IMR-90 (cell line): ENCODE data around the gene TMEM238. TPM values are rescaled to one million over a fixed set of nuclear protein-coding genes. Genes with fewer than 3 reads are reported as not detected.

Source experiments
- ATAC-seq: fragments of 200-7000 bp; cut with Tn5 transposase; 2 replicates; pipeline ENCODE4 v1.9.1; 2020; ENCODE audit warnings: low read depth, mild to moderate bottlenecking, moderate library complexity
- BruUV-seq: library from RNA; stranded (reverse); fragments of 400-500 nt; replicated peaks from 2 replicates; lab custom pipeline; 2021; lab: Mats Ljungman, UMichigan
- CTCF ChIA-PET: fragments of 300-600 bp; formaldehyde crosslinking; extraction: SDS; loops from one replicate; lab custom pipeline; 2021; ENCODE audit warnings: antibody characterized with exemption; lab: Yijun Ruan, JAX
- POLR2A ChIA-PET: fragments of 300-600 bp; sonication (Branson Sonifier 250); formaldehyde crosslinking; loops from one replicate; lab custom pipeline; 2022; ENCODE audit warnings: antibody characterized with exemption; ENCODE audit not compliant: unreplicated experiment; lab: Charles Lee
- DNase-seq: peaks from one replicate; pipeline ENCODE4 v3.0.0; 2013
- H2AFZ ChIP-seq: replicated peaks from 2 replicates; pipeline ENCODE3; 2013; ENCODE audit warnings: low read length, mild to moderate bottlenecking; ENCODE audit not compliant: poor library complexity
- H2AK5ac ChIP-seq: 2 replicates; pipeline ENCODE4 v1.6.1; 2013; ENCODE audit warnings: low read depth, low read length, inconsistent platforms
- H2AK9ac ChIP-seq: replicated peaks from 2 replicates; pipeline ENCODE3; 2013; ENCODE audit warnings: mild to moderate bottlenecking, low read depth, low read length, moderate library complexity; ENCODE audit not compliant: poor library complexity
- H2BK120ac ChIP-seq: 2 replicates; pipeline ENCODE4 v1.6.1; 2013; ENCODE audit warnings: low read depth, low read length, inconsistent platforms
- H2BK15ac ChIP-seq: 3 replicates; pipeline ENCODE4 v1.6.1; 2013; ENCODE audit warnings: low read depth, low read length, inconsistent platforms
- H2BK20ac ChIP-seq: 2 replicates; pipeline ENCODE4 v1.6.1; 2013; ENCODE audit warnings: low read depth, mild to moderate bottlenecking, inconsistent platforms, low read length, moderate library complexity
- H2BK5ac ChIP-seq: 2 replicates; pipeline ENCODE4 v1.6.1; 2013; ENCODE audit warnings: mild to moderate bottlenecking, low read depth, low read length, inconsistent platforms; ENCODE audit not compliant: poor library complexity, severe bottlenecking
- H3K14ac ChIP-seq: replicated peaks from 2 replicates; pipeline ENCODE4 v1.6.1; 2013; ENCODE audit warnings: low read depth, low read length, inconsistent platforms
- H3K18ac ChIP-seq: 2 replicates; pipeline ENCODE4 v1.6.1; 2013; ENCODE audit warnings: low read depth, low read length, control low read depth
- H3K23ac ChIP-seq: 2 replicates; pipeline ENCODE4 v1.6.1; 2013; ENCODE audit warnings: low read depth, low read length, inconsistent platforms
- H3K27ac ChIP-seq: 2 replicates; pipeline ENCODE4 v1.5.1; 2013; ENCODE audit warnings: mild to moderate bottlenecking, control low read depth, low read length; ENCODE audit not compliant: insufficient read depth
- H3K27me3 ChIP-seq: 2 replicates; pipeline ENCODE4 v1.6.1; 2013; ENCODE audit warnings: low read length; ENCODE audit not compliant: control insufficient read depth, insufficient read depth
- H3K36me3 ChIP-seq: 2 replicates; pipeline ENCODE4 v1.6.1; 2013; ENCODE audit warnings: low read length, mixed read lengths; ENCODE audit not compliant: control insufficient read depth, insufficient read depth
- H3K4ac ChIP-seq: 2 replicates; pipeline ENCODE4 v1.6.1; 2013; ENCODE audit warnings: low read depth, low read length, inconsistent platforms
- H3K4me1 ChIP-seq: 2 replicates; pipeline ENCODE4 v1.6.1; 2013; ENCODE audit warnings: low read length, mixed read lengths; ENCODE audit not compliant: control insufficient read depth, insufficient read depth
- H3K4me2 ChIP-seq: 2 replicates; pipeline ENCODE4 v1.6.1; 2013; ENCODE audit warnings: low read depth, mild to moderate bottlenecking, control low read depth, low read length, moderate library complexity
- H3K4me3 ChIP-seq: 2 replicates; pipeline ENCODE4 v1.5.1; 2013; ENCODE audit warnings: low read depth, mild to moderate bottlenecking, control low read depth, low read length, moderate library complexity; ENCODE audit not compliant: insufficient read depth
- H3K56ac ChIP-seq: 2 replicates; pipeline ENCODE4 v1.6.1; 2013; ENCODE audit warnings: low read length, inconsistent platforms; ENCODE audit not compliant: insufficient read depth; ENCODE audit errors: extremely low read depth
- H3K79me1 ChIP-seq, 2 experiments: 2 replicates each; pipeline ENCODE4 v1.6.1; 2013; ENCODE audit warnings: low read length in 2 of 2, inconsistent platforms in 1 of 2, low read depth in 1 of 2
- H3K9ac ChIP-seq: 2 replicates; pipeline ENCODE4 v1.6.1; 2013; ENCODE audit warnings: low read depth, low read length, control low read depth
- H3K9me1 ChIP-seq: 2 replicates; pipeline ENCODE4 v1.6.1; 2013; ENCODE audit warnings: low read length, inconsistent platforms; ENCODE audit not compliant: insufficient read depth
- H3K9me3 ChIP-seq: 2 replicates; pipeline ENCODE4 v1.6.1; 2013; ENCODE audit warnings: low read length; ENCODE audit not compliant: control insufficient read depth, insufficient read depth
- H4K20me1 ChIP-seq: 2 replicates; pipeline ENCODE4 v1.6.1; 2013; ENCODE audit warnings: low read length, inconsistent platforms; ENCODE audit not compliant: insufficient read depth
- H4K5ac ChIP-seq: 2 replicates; pipeline ENCODE4 v1.6.1; 2013; ENCODE audit warnings: mild to moderate bottlenecking, low read depth, low read length, control low read depth
- H4K8ac ChIP-seq, 2 experiments: 2 replicates each; pipeline ENCODE4 v1.6.1; 2013; ENCODE audit warnings: low read depth in 2 of 2, low read length in 2 of 2, control low read depth in 1 of 2, inconsistent platforms in 1 of 2
- H4K91ac ChIP-seq: 2 replicates; pipeline ENCODE4 v1.6.1; 2013; ENCODE audit warnings: low read depth, low read length, inconsistent platforms; ENCODE audit not compliant: insufficient read depth
- BHLHE40 ChIP-seq: fragments of 150-350 bp; IDR thresholded peaks from 2 replicates; pipeline ENCODE4 v1.6.1; 2016; ENCODE audit warnings: mild to moderate bottlenecking, low read depth, low read length
- CEBPB ChIP-seq: IDR thresholded peaks from 2 replicates; pipeline ENCODE4 v1.6.1; 2012; ENCODE audit warnings: low read depth, low read length, improper control_type of control experiment
- CHD1 ChIP-seq: IDR thresholded peaks from 2 replicates; pipeline ENCODE4 v1.6.1; 2012; ENCODE audit warnings: low read depth, low read length, improper control_type of control experiment
- CTCF ChIP-seq: conservative IDR thresholded peaks from 2 replicates; pipeline ENCODE4 v1.5.1; 2012; ENCODE audit warnings: mild to moderate bottlenecking, low read depth, low read length, improper control_type of control experiment
- ELK1 ChIP-seq: fragments of 150-350 bp; IDR thresholded peaks from 2 replicates; pipeline ENCODE4 v1.6.1; 2016; ENCODE audit warnings: low read depth, mild to moderate bottlenecking, low read length, moderate library complexity, borderline replicate concordance
- FOS ChIP-seq: fragments of 150-350 bp; IDR thresholded peaks from 2 replicates; pipeline ENCODE4 v1.6.1; 2016; ENCODE audit warnings: low read depth, low read length
- MAFK ChIP-seq: IDR thresholded peaks from 2 replicates; pipeline ENCODE4 v1.6.1; 2012; ENCODE audit warnings: low read depth, low read length, improper control_type of control experiment
- MAZ ChIP-seq: IDR thresholded peaks from 2 replicates; pipeline ENCODE4 v1.6.1; 2012; ENCODE audit warnings: low read depth, mild to moderate bottlenecking, low read length, improper control_type of control experiment, moderate library complexity, borderline replicate concordance
- MXI1 ChIP-seq: IDR thresholded peaks from 2 replicates; pipeline ENCODE4 v1.6.1; 2012; ENCODE audit warnings: low read depth, mild to moderate bottlenecking, low read length, moderate library complexity, borderline replicate concordance
- NFE2L2 ChIP-seq: fragments of 150-350 bp; IDR thresholded peaks from 2 replicates; pipeline ENCODE4 v1.6.1; 2016; ENCODE audit warnings: low read depth, mild to moderate bottlenecking, low read length
- POLR2A ChIP-seq: IDR thresholded peaks from 2 replicates; pipeline ENCODE4 v1.6.1; 2012; ENCODE audit warnings: mild to moderate bottlenecking, low read depth, low read length
- RAD21 ChIP-seq: IDR thresholded peaks from 2 replicates; pipeline ENCODE4 v1.6.1; 2012; ENCODE audit warnings: low read length, improper control_type of control experiment
- RCOR1 ChIP-seq: IDR thresholded peaks from 2 replicates; pipeline ENCODE4 v1.6.1; 2012; ENCODE audit warnings: mild to moderate bottlenecking, low read length, improper control_type of control experiment; ENCODE audit not compliant: insufficient replicate concordance
- RFX5 ChIP-seq: IDR thresholded peaks from 2 replicates; pipeline ENCODE4 v1.8.0; 2012; ENCODE audit warnings: low read depth, mild to moderate bottlenecking, low read length, moderate library complexity
- SMC3 ChIP-seq: fragments of 150-350 bp; IDR thresholded peaks from 2 replicates; pipeline ENCODE4 v1.6.1; 2016; ENCODE audit warnings: low read depth, mild to moderate bottlenecking, antibody characterized with exemption, low read length, moderate library complexity
- USF2 ChIP-seq: fragments of 150-350 bp; IDR thresholded peaks from 2 replicates; pipeline ENCODE4 v1.6.1; 2017; ENCODE audit warnings: mild to moderate bottlenecking, antibody characterized with exemption, low read length, low read depth
- WGBS, 2 experiments: methylation state at CpG; one replicate each; pipeline versions ENCODE4 v1.1.5 to v1.1.7; 2013; ENCODE audit warnings: missing lambda C conversion rate in 2 of 2; ENCODE audit not compliant: insufficient read length in 1 of 2; ENCODE audit errors: extremely low coverage in 2 of 2; 5-methylcytosine and 5-hydroxymethylcytosine counted together
- dilution Hi-C: fragments of 300-500 bp; cut with HindIII; formaldehyde crosslinking; loops from one replicate; pipeline ENCODE4 v1.14.3; 2018; ENCODE audit warnings: low sequenced_read_pairs; ENCODE audit not compliant: unreplicated experiment
- in situ Hi-C: fragments of 300-500 bp; cut with MboI; formaldehyde crosslinking; loops from 3 replicates; pipeline ENCODE4 v1.14.3; 2019; ENCODE audit warnings: low sequenced_read_pairs, inconsistent platforms, mixed read lengths
- intact Hi-C: fragments of 100-400 bp; cut with micrococcal nuclease; formaldehyde crosslinking; loops from 2 replicates; pipeline ENCODE4 v1.10.0; 2022
- polyA plus RNA-seq, 3 experiments: library from polyadenylated mRNA; depleted of rRNA; stranded (reverse); fragments of >200 nt; gene quantifications; 2 replicates each; pipeline ENCODE4 v1.2.3, GENCODE V29; 2012; ENCODE audit warnings: low replicate concordance in 1 of 3
- total RNA-seq: library from RNA; depleted of rRNA; stranded (reverse); fragments of >200 nt; gene quantifications from 2 replicates; pipeline ENCODE4 v1.2.3, GENCODE V29; 2012

TMEM238 gene
- total and polyA plus RNA-seq, 2 of the 4 experiments (the other 2 are of a cell fraction) = not detected

GRCh38 chr19:55419624-55420236 is 35.6 kb upstream of the TMEM238 start:
- Histone ChIP-seq H3K4me2 (no peak overlapping the region), H3K4ac (no peak overlapping the region), H2BK15ac (no peak overlapping the region), H3K79me1 (no peaks in the 10 kb centered on the region), H2BK5ac (no peak overlapping the region), H3K36me3 (no peaks in the 10 kb centered on the region), H4K8ac (no peak overlapping the region), H3K27ac (no peak overlapping the region), H3K9me3 (no peaks in the 10 kb centered on the region), H2AK9ac (no peak overlapping the region), H2BK20ac (no peak overlapping the region), H3K9ac (no peak overlapping the region), H4K91ac (no peak overlapping the region), H4K5ac (no peak overlapping the region), H2AFZ (no peak overlapping the region), H3K4me1 (no peaks in the 10 kb centered on the region), H2AK5ac (no peak overlapping the region), H3K18ac (no peak overlapping the region), H3K56ac (no peak overlapping the region), H3K27me3 (peaks cover 16% of the 10 kb centered on the region), H4K20me1 (no peaks in the 10 kb centered on the region; the same call in 1 of the 2 replicates), H2BK120ac (no peak overlapping the region), H3K23ac (no peak overlapping the region), H3K14ac (no peak overlapping the region), H3K9me1 (0 out of 2 replicates have a peak, but pooled peaks cover 4% of the 10 kb centered on the region), H3K4me3 (no peak overlapping the region)
- WGBS, 2 experiments = 33% methylated on average over 1 of the region's 5 CpGs; no CpG with 5 or more reads in 1 of the 2 experiments
- TF ChIP-seq ELK1 = no peak
- TF ChIP-seq RFX5 = no peak
- TF ChIP-seq NFE2L2 = no peak
- no peak for TF ChIP-seq RCOR1
- TF ChIP-seq CHD1 = no peak
- TF ChIP-seq CEBPB = no peak
- no peak for TF ChIP-seq MAZ
- no peak for TF ChIP-seq MXI1
- TF ChIP-seq FOS = no peak
- no peak for TF ChIP-seq CTCF
- no peak for TF ChIP-seq BHLHE40
- TF ChIP-seq USF2 = no peak
- no peak for TF ChIP-seq RAD21
- no peak for TF ChIP-seq POLR2A
- no peak for TF ChIP-seq SMC3
- TF ChIP-seq MAFK = no peak
- dilution Hi-C loops = no loop called here
- no TSS peak for BruUV-seq
- intact Hi-C loops = loop anchor here (2.0 kb wide), 1 partner anchor 161 kb away; the partner anchor contains the start of gene PPP6R1
- ChIA-PET CTCF (interaction anchor here (0.8 kb wide), 1 partner anchor 279 kb away, joined by 3 read pairs; no protein-coding TSS in a partner anchor), POLR2A (no interaction called here)
- ATAC-seq (no peak), DNase-seq (no peak)
- in situ Hi-C loops = loop anchor here (5.0 kb wide), 1 partner anchor 282 kb away; no protein-coding TSS in a partner anchor
